KOPT-K1 (cell line): ENCODE data around the gene NPW.
"Not testable (repeated sequence)": the region's sequence is repeated elsewhere in the genome, so short reads cannot be mapped to it uniquely, and the experiment has no call there.

ENCODE experiments used
- H3K27ac ChIP-seq: fragments of 200-600 bp; sonication (generic); 2 replicates; pipeline ENCODE4 v1.5.1; 2016; ENCODE audit warnings: antibody characterized with exemption, mild to moderate bottlenecking, low read depth, low read length; ENCODE audit not compliant: poor library complexity, severe bottlenecking
- H3K36me3 ChIP-seq: fragments of 200-600 bp; sonication (generic); 2 replicates; pipeline ENCODE4 v1.5.1; 2017; ENCODE audit warnings: antibody characterized with exemption, mild to moderate bottlenecking, low read length, moderate library complexity; ENCODE audit not compliant: insufficient read depth
- H3K9me3 ChIP-seq: fragments of 200-600 bp; sonication (generic); 2 replicates; pipeline ENCODE4 v1.5.1; 2017; ENCODE audit warnings: antibody characterized with exemption, low read length, mild to moderate bottlenecking; ENCODE audit not compliant: insufficient read depth, poor library complexity, severe bottlenecking

The NPW gene

GRCh38 chr16:2032285-2033056 is 12.9 kb downstream of the NPW start:
- Histone ChIP-seq H3K27ac (no peak overlapping the region), H3K9me3 (no peaks in the 10 kb centered on the region), H3K36me3 (no peaks in the 10 kb centered on the region)

- Histone ChIP-seq H3K36me3 (no peaks in the 10 kb centered on the region), H3K9me3 (no peaks in the 10 kb centered on the region), H3K27ac (no peak overlapping the region)
These were observed 13.7 kb downstream of the NPW start for GRCh38 chr16:2033057-2033908.

GRCh38 chr16:2033909-2034695 is 14.5 kb downstream of the NPW start:
- not testable (repeated sequence) for H3K9me3 ChIP-seq, H3K36me3 ChIP-seq, H3K27ac ChIP-seq

GRCh38 chr16:2034696-2035430 is 15.3 kb downstream of the NPW start:
- Histone ChIP-seq H3K36me3 (no peaks in the 10 kb centered on the region), H3K27ac (no peak overlapping the region)

GRCh38 chr16:2035431-2036199 is 16.0 kb downstream of the NPW start:
- Histone ChIP-seq H3K36me3 (no peaks in the 10 kb centered on the region), H3K9me3 (no peaks in the 10 kb centered on the region), H3K27ac (no peak overlapping the region)

More at GRCh38 chr16:2034696-2035430, 15.3 kb downstream of the NPW start:
- no peaks in the 10 kb centered on the region for H3K9me3 ChIP-seq

GRCh38 chr16:2036200-2036966 is 16.8 kb downstream of the NPW start:
- no peak overlapping the region for H3K27ac ChIP-seq
- no peaks in the 10 kb centered on the region for H3K9me3 ChIP-seq

GRCh38 chr16:2037115-2037514 is 17.5 kb downstream of the NPW start:
- Histone ChIP-seq H3K36me3 (no peaks in the 10 kb centered on the region; the same call in 1 of the 2 replicates), H3K27ac (no peak overlapping the region), H3K9me3 (no peaks in the 10 kb centered on the region)

More at GRCh38 chr16:2036200-2036966, 16.8 kb downstream of the NPW start:
- no peaks in the 10 kb centered on the region for H3K36me3 ChIP-seq

- H3K9me3 ChIP-seq: no peaks in the 10 kb centered on the region
- no peak overlapping the region for H3K27ac ChIP-seq
- no peaks in the 10 kb centered on the region; the same call in 1 of the 2 replicates for H3K36me3 ChIP-seq
These were observed 18.2 kb downstream of the NPW start for GRCh38 chr16:2037647-2038381.

- H3K36me3 ChIP-seq: peaks cover 8% of the 10 kb centered on the region; the same call in 1 of the 2 replicates
- no peaks in the 10 kb centered on the region for H3K9me3 ChIP-seq
- no peak overlapping the region for H3K27ac ChIP-seq
These were observed 19.0 kb downstream of the NPW start for GRCh38 chr16:2038382-2039231.

- Histone ChIP-seq H3K9me3 (no peaks in the 10 kb centered on the region), H3K36me3 (peaks cover 8% of the 10 kb centered on the region; the same call in 1 of the 2 replicates), H3K27ac (no peak overlapping the region)
These were observed 19.9 kb downstream of the NPW start for GRCh38 chr16:2039274-2040031.

- Histone ChIP-seq H3K27ac (no peak overlapping the region), H3K9me3 (no peaks in the 10 kb centered on the region), H3K36me3 (peaks cover 8% of the 10 kb centered on the region; the same call in 1 of the 2 replicates)
These were observed 20.6 kb downstream of the NPW start for GRCh38 chr16:2040041-2040786.
